ENCODE measurements around the gene CBX8.

DNA sequence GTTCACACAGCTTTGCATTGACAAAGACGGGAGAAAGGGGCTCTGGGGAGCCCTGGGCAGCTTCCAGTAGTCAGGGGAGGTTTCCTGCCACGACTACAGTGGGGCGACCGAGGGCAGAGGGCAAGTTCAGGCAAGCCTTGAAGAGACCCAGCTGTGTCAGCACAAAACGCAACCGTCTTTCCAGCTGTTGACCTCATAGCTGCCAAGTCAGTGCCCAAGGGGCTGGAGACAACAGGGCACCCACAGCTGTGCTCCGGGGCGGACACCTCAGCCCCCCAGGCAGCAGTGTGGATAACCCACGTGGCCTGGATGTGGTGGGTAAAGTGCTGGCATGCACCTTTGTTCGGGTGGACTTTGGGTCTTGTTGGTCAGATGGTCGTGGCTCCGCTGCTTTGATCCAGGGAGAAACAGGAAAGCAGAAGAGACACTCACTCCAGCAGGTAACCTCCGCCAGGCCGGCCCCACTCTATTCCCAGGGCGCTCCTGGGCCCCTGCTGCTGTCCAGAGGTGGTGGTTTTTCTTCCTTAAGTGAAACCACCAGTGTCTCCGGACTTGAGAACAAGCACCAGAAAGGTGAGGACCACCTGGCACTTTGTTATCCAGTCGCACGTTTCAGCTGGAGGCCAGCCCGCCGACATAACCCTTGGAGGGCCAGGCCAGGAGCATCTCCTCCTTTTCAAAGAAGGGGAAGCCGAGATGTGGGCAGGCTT lies 36.5 kb downstream of the CBX8 start:
- TF ChIP-seq, protein P1, sequence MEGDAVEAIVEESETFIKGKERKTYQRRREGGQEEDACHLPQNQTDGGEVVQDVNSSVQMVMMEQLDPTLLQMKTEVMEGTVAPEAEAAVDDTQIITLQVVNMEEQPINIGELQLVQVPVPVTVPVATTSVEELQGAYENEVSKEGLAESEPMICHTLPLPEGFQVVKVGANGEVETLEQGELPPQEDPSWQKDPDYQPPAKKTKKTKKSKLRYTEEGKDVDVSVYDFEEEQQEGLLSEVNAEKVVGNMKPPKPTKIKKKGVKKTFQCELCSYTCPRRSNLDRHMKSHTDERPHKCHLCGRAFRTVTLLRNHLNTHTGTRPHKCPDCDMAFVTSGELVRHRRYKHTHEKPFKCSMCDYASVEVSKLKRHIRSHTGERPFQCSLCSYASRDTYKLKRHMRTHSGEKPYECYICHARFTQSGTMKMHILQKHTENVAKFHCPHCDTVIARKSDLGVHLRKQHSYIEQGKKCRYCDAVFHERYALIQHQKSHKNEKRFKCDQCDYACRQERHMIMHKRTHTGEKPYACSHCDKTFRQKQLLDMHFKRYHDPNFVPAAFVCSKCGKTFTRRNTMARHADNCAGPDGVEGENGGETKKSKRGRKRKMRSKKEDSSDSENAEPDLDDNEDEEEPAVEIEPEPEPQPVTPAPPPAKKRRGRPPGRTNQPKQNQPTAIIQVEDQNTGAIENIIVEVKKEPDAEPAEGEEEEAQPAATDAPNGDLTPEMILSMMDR (IDR thresholded peaks at IDR 0.05; ENCODE audit: low read depth, low read length, poor library complexity, severe bottlenecking), result no peak
- TF ChIP-seq EZH2phosphoT487 (IDR thresholded peaks at IDR 0.05; ENCODE audit: borderline replicate concordance, low read length), result no peak
